H9 (cell line): ENCODE data around the gene FAM114A1. TPM values are rescaled to one million over a fixed set of nuclear protein-coding genes. Genes with fewer than 3 reads are reported as not detected.

Experiments
- DNase-seq: peaks from one replicate; pipeline ENCODE4 v3.0.0-alpha.2; 2017
- H2AFZ ChIP-seq: one replicate; pipeline ENCODE4 v1.6.1; 2013; ENCODE audit warnings: mild to moderate bottlenecking, low read length, control low read depth, moderate library complexity
- H2AK5ac ChIP-seq: 2 replicates; pipeline ENCODE4 v1.6.1; 2013; ENCODE audit warnings: low read length, control low read depth, mixed read lengths; ENCODE audit not compliant: insufficient read length
- H2BK120ac ChIP-seq: one replicate; pipeline ENCODE4 v1.6.1; 2013; ENCODE audit warnings: low read depth, mild to moderate bottlenecking, low read length, control low read depth, inconsistent platforms; ENCODE audit not compliant: poor library complexity, severe bottlenecking
- H2BK12ac ChIP-seq: 2 replicates; pipeline ENCODE4 v1.6.1; 2013; ENCODE audit warnings: low read length, control low read depth, mixed read lengths, low read depth; ENCODE audit not compliant: insufficient read length
- H2BK15ac ChIP-seq: 2 replicates; pipeline ENCODE4 v1.6.1; 2013; ENCODE audit warnings: low read depth, low read length, control low read depth
- H2BK20ac ChIP-seq: one replicate; pipeline ENCODE4 v1.6.1; 2013; ENCODE audit warnings: low read depth, mild to moderate bottlenecking, low read length, control low read depth, inconsistent platforms; ENCODE audit not compliant: poor library complexity, severe bottlenecking
- H2BK5ac ChIP-seq: 2 replicates; pipeline ENCODE4 v1.6.1; 2013; ENCODE audit warnings: low read length, control low read depth, mixed read lengths; ENCODE audit not compliant: insufficient read length
- H3K14ac ChIP-seq: 2 replicates; pipeline ENCODE4 v1.6.1; 2013; ENCODE audit warnings: low read length, control low read depth; ENCODE audit not compliant: insufficient read depth
- H3K18ac ChIP-seq: 2 replicates; pipeline ENCODE4 v1.6.1; 2013; ENCODE audit warnings: low read depth, mild to moderate bottlenecking, mixed read lengths, low read length, control low read depth; ENCODE audit not compliant: insufficient read length
- H3K23ac ChIP-seq: 2 replicates; pipeline ENCODE4 v1.6.1; 2013; ENCODE audit warnings: low read length, control low read depth, mixed read lengths, low read depth; ENCODE audit not compliant: insufficient read length
- H3K23me2 ChIP-seq: 2 replicates; pipeline ENCODE4 v1.6.1; 2013; ENCODE audit warnings: low read depth, mild to moderate bottlenecking, mixed read lengths, low read length, control low read depth; ENCODE audit not compliant: insufficient read length, poor library complexity, severe bottlenecking
- H3K27ac ChIP-seq: 2 replicates; pipeline ENCODE4 v1.5.1; 2013; ENCODE audit warnings: low read length, control low read depth, mixed read lengths, low read depth; ENCODE audit not compliant: insufficient read length
- H3K27me3 ChIP-seq: 2 replicates; pipeline ENCODE4 v1.6.1; 2013; ENCODE audit warnings: low read length, control low read depth, inconsistent platforms; ENCODE audit not compliant: insufficient read depth
- H3K4ac ChIP-seq: 2 replicates; pipeline ENCODE4 v1.6.1; 2013; ENCODE audit warnings: low read depth, mild to moderate bottlenecking, control low read depth, inconsistent platforms, low read length, moderate library complexity
- H3K4me1 ChIP-seq: 2 replicates; pipeline ENCODE4 v1.6.1; 2013; ENCODE audit warnings: low read length, control low read depth, inconsistent platforms; ENCODE audit not compliant: insufficient read depth
- H3K4me2 ChIP-seq: 2 replicates; pipeline ENCODE4 v1.6.1; 2013; ENCODE audit warnings: low read length, control low read depth, mixed read lengths; ENCODE audit not compliant: insufficient read length, insufficient read depth
- H3K56ac ChIP-seq: 2 replicates; pipeline ENCODE4 v1.6.1; 2013; ENCODE audit warnings: low read depth, mild to moderate bottlenecking, mixed read lengths, low read length, control low read depth; ENCODE audit not compliant: insufficient read length
- H3K79me1 ChIP-seq: 2 replicates; pipeline ENCODE4 v1.6.1; 2013; ENCODE audit warnings: low read depth, mild to moderate bottlenecking, moderate library complexity, low read length, control low read depth, inconsistent platforms; ENCODE audit not compliant: insufficient read depth, poor library complexity, severe bottlenecking
- H3K79me2 ChIP-seq: 2 replicates; pipeline ENCODE4 v1.6.1; 2013; ENCODE audit warnings: low read length, control low read depth, inconsistent platforms; ENCODE audit not compliant: insufficient read depth
- H3K9ac ChIP-seq: 2 replicates; pipeline ENCODE4 v1.6.1; 2013; ENCODE audit warnings: low read length, control low read depth, mixed read lengths; ENCODE audit not compliant: insufficient read length; ENCODE audit errors: extremely low read depth
- H3K9me3 ChIP-seq: one replicate; pipeline ENCODE4 v1.6.1; 2013; ENCODE audit warnings: low read depth, low read length, inconsistent platforms; ENCODE audit not compliant: control insufficient read depth
- H3T11ph ChIP-seq: one replicate; pipeline ENCODE4 v1.6.1; 2013; ENCODE audit warnings: mild to moderate bottlenecking, low read length, control low read depth, inconsistent platforms
- H4K20me1 ChIP-seq: one replicate; pipeline ENCODE4 v1.6.1; 2013; ENCODE audit not compliant: control insufficient read depth, insufficient read length, insufficient read depth
- H4K5ac ChIP-seq: 2 replicates; pipeline ENCODE4 v1.6.1; 2013; ENCODE audit warnings: low read depth, mild to moderate bottlenecking, mixed read lengths, low read length, control low read depth; ENCODE audit not compliant: insufficient read length
- H4K8ac ChIP-seq: replicated peaks from 2 replicates; pipeline ENCODE4 v1.6.1; 2013; ENCODE audit warnings: low read length, control low read depth, mixed read lengths, low read depth; ENCODE audit not compliant: insufficient read length
- H4K91ac ChIP-seq: 2 replicates; pipeline ENCODE4 v1.6.1; 2013; ENCODE audit warnings: low read depth, mild to moderate bottlenecking, moderate library complexity, mixed read lengths, low read length, control low read depth; ENCODE audit not compliant: insufficient read length
- H3K27ac Mint-ChIP-seq, 3 experiments: 2 replicates in 2 of 3; 3 replicates in 1 of 3; pipeline ENCODE4 v1.8.0; 2020 to 2021; ENCODE audit warnings: mixed read lengths in 3 of 3, mild to moderate bottlenecking in 1 of 3, moderate library complexity in 1 of 3
- H3K27me3 Mint-ChIP-seq: 2 replicates; pipeline ENCODE4 v1.8.0; 2021; ENCODE audit warnings: low read depth, mild to moderate bottlenecking, moderate library complexity, mixed read lengths
- H3K36me3 Mint-ChIP-seq, 3 experiments: 2 replicates in 2 of 3; 3 replicates in 1 of 3; pipeline ENCODE4 v1.8.0; 2020 to 2021; ENCODE audit warnings: low read depth in 3 of 3, mixed read lengths in 3 of 3; ENCODE audit not compliant: insufficient read depth in 1 of 3
- H3K4me1 Mint-ChIP-seq, 2 experiments: 2 replicates each; pipeline ENCODE4 v1.8.0; 2020; ENCODE audit warnings: mixed read lengths in 2 of 2
- H3K4me3 Mint-ChIP-seq, 2 experiments: 2 replicates in 1 of 2; 3 replicates in 1 of 2; pipeline ENCODE4 v1.8.0; 2020 to 2021; ENCODE audit warnings: mild to moderate bottlenecking in 2 of 2, mixed read lengths in 2 of 2, moderate library complexity in 1 of 2
- H3K9me3 Mint-ChIP-seq, 2 experiments: 2 replicates in 1 of 2; 3 replicates in 1 of 2; pipeline ENCODE4 v1.8.0; 2020; ENCODE audit warnings: mild to moderate bottlenecking in 2 of 2, mixed read lengths in 2 of 2, moderate library complexity in 1 of 2
- WGBS: extraction: QIAGEN DNeasy Blood & Tissue Kit; methylation state at CpG from one replicate; pipeline ENCODE4 v1.1.7; 2013; ENCODE audit warnings: missing lambda C conversion rate, low lambda C conversion rate, mixed read lengths; ENCODE audit not compliant: insufficient read length; ENCODE audit errors: extremely low coverage; 5-methylcytosine and 5-hydroxymethylcytosine counted together
- total RNA-seq: library from RNA; stranded (reverse); gene quantifications from 2 replicates; pipeline ENCODE4 v1.2.1, GENCODE V29; 2021
- TF ChIP-seq, protein P1 (sequence below): fragments of 200-600 bp; sonication (generic); conservative IDR thresholded peaks from 3 replicates; pipeline ENCODE4 v1.8.0; 2021; ENCODE audit warnings: antibody characterized with exemption, mild to moderate bottlenecking

Gene FAM114A1
- total RNA-seq, 1 experiment from 2014 or later: 9.9 TPM

DNA sequence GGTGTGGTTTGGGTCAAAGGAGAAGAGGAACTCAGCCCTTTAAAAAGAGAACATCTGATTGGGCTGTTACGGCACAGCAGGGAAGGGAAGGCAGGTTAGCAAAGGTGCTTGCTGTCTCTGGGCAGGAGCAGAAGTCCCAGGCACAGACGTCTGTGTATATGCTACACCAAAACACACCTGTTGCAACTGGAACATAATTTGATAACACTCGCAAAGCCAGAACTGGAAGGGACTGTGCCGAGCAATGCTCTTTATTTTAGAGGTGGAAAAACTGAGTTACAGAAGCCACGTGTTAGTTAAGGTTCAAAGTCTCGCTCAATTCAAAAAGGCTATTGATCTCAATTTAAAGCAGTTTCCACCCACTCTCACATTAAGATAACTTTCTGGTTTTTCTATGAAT, 2.2 kb upstream of the FAM114A1 start:
- Histone ChIP-seq H3K9me3 (no peaks in the 10 kb centered on the region), H2AK5ac (no peak overlapping the region), H3K18ac (no peak overlapping the region), H3K23me2 (peaks cover 3% of the 10 kb centered on the region), H2BK5ac (no peak overlapping the region), H4K91ac (no peak overlapping the region), H3K79me2 (no peaks in the 10 kb centered on the region), H3K27ac (no peak overlapping the region), H3K4me2 (no peak overlapping the region), H3K79me1 (no peaks in the 10 kb centered on the region), H4K5ac (no peak overlapping the region), H3K4me1 (peaks cover 6% of the 10 kb centered on the region; the same call in 1 of the 2 replicates), H4K20me1 (no peaks in the 10 kb centered on the region), H2AFZ (no peak overlapping the region), H2BK120ac (no peak overlapping the region), H3K56ac (no peak overlapping the region), H2BK20ac (no peak overlapping the region), H3K4ac (no peak overlapping the region), H2BK15ac (no peak overlapping the region), H3K9ac (no peak overlapping the region), H3T11ph (no peak overlapping the region), H3K23ac (no peak overlapping the region), H3K14ac (no peak overlapping the region), H3K27me3 (no peaks in the 10 kb centered on the region), H2BK12ac (no peak overlapping the region), H4K8ac (no peak overlapping the region)
- Mint-ChIP-seq H3K36me3 (peaks cover 0 to 4% (median 0%) of the 10 kb centered on the region in 3 experiments; a peak in 3 of 7 replicates), H3K27me3 (peaks cover 5% of the 10 kb centered on the region), H3K9me3 (no peaks in the 10 kb centered on the region), H3K4me3 (no peak overlapping the region), H3K4me1 (peaks cover 14 to 19% of the 10 kb centered on the region in 2 experiments), H3K27ac (no peak overlapping the region)
- WGBS: no CpG with 5 or more reads among the region's 6 CpGs
- DNase-seq: no peak
- TF ChIP-seq, protein P1, sequence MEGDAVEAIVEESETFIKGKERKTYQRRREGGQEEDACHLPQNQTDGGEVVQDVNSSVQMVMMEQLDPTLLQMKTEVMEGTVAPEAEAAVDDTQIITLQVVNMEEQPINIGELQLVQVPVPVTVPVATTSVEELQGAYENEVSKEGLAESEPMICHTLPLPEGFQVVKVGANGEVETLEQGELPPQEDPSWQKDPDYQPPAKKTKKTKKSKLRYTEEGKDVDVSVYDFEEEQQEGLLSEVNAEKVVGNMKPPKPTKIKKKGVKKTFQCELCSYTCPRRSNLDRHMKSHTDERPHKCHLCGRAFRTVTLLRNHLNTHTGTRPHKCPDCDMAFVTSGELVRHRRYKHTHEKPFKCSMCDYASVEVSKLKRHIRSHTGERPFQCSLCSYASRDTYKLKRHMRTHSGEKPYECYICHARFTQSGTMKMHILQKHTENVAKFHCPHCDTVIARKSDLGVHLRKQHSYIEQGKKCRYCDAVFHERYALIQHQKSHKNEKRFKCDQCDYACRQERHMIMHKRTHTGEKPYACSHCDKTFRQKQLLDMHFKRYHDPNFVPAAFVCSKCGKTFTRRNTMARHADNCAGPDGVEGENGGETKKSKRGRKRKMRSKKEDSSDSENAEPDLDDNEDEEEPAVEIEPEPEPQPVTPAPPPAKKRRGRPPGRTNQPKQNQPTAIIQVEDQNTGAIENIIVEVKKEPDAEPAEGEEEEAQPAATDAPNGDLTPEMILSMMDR: no peak
